ENCODE results near the gene PTPRG. TPM values are rescaled to one million over a fixed set of nuclear protein-coding genes. Genes with fewer than 3 reads are reported as not detected.

Gene PTPRG
- total RNA-seq, 1 experiment from 2014 or later, result 11.7 TPM

- intact Hi-C loops (cut with micrococcal nuclease; ENCODE audit: unreplicated experiment), result no loop called here
These were observed 162.8 kb downstream of the PTPRG start for GRCh38 chr3:61724183-61724582.

GRCh38 chr3:61724801-61725200 is 163.4 kb downstream of the PTPRG start:
- BruUV-seq (replicated peaks), result no TSS peak
- CTCF ChIA-PET, result no interaction called here
- no peak for TF ChIP-seq EZH2 (IDR thresholded peaks at IDR 0.05; ENCODE audit: borderline replicate concordance, low read depth, low read length, poor library complexity, severe bottlenecking)
- Histone ChIP-seq H3K4me3 (ENCODE audit: low read depth, low read length, poor library complexity, severe bottlenecking) (no peak overlapping the region), H3K36me3 (ENCODE audit: insufficient read depth, low read length, poor library complexity, severe bottlenecking) (no peaks in the 10 kb centered on the region), H3K27ac (ENCODE audit: low read depth, low read length, poor library complexity, severe bottlenecking) (no peak overlapping the region), H3K9me3 (ENCODE audit: low read depth, low read length, poor library complexity, severe bottlenecking) (no peaks in the 10 kb centered on the region), H3K4me1 (ENCODE audit: insufficient read depth, low read length, poor library complexity, severe bottlenecking) (no peaks in the 10 kb centered on the region), H3K27me3 (replicated peaks; ENCODE audit: insufficient read depth, low read depth, low read length, poor library complexity) (no peaks in the 10 kb centered on the region)
- no peak for DNase-seq (ENCODE audit: low spot score)
- POLR2A ChIA-PET (ENCODE audit: low non-redundant PET), result no interaction called here
- intact Hi-C loops (cut with micrococcal nuclease; ENCODE audit: unreplicated experiment), result no loop called here

More at GRCh38 chr3:61724183-61724582, 162.8 kb downstream of the PTPRG start:
- no peak for TF ChIP-seq EZH2 (IDR thresholded peaks at IDR 0.05; ENCODE audit: borderline replicate concordance, low read depth, low read length, poor library complexity, severe bottlenecking)
- TF ChIP-seq CTCF (conservative IDR thresholded peaks at IDR 0.05; ENCODE audit: low read depth, low read length), result no peak
- Histone ChIP-seq H3K9me3 (ENCODE audit: low read depth, low read length, poor library complexity, severe bottlenecking) (no peaks in the 10 kb centered on the region), H3K4me3 (ENCODE audit: low read depth, low read length, poor library complexity, severe bottlenecking) (no peak overlapping the region), H3K4me1 (ENCODE audit: insufficient read depth, low read length, poor library complexity, severe bottlenecking) (no peaks in the 10 kb centered on the region), H3K27me3 (replicated peaks; ENCODE audit: insufficient read depth, low read depth, low read length, poor library complexity) (no peaks in the 10 kb centered on the region), H3K27ac (ENCODE audit: low read depth, low read length, poor library complexity, severe bottlenecking) (no peak overlapping the region), H3K36me3 (ENCODE audit: insufficient read depth, low read length, poor library complexity, severe bottlenecking) (no peaks in the 10 kb centered on the region)
- BruUV-seq (replicated peaks), result no TSS peak
- CTCF ChIA-PET, result no interaction called here
- DNase-seq (ENCODE audit: low spot score), result no peak
- POLR2A ChIA-PET (ENCODE audit: low non-redundant PET), result no interaction called here

GRCh38 chr3:61725851-61726333 is 164.5 kb downstream of the PTPRG start:
- H3K4me1 ChIP-seq (ENCODE audit: insufficient read depth, low read length, poor library complexity, severe bottlenecking), result no peaks in the 10 kb centered on the region
- no peaks in the 10 kb centered on the region for H3K27me3 ChIP-seq (replicated peaks; ENCODE audit: insufficient read depth, low read depth, low read length, poor library complexity)
- intact Hi-C loops (cut with micrococcal nuclease; ENCODE audit: unreplicated experiment), result no loop called here
- ChIA-PET CTCF (no interaction called here), POLR2A (ENCODE audit: low non-redundant PET) (no interaction called here)
- no peaks in the 10 kb centered on the region for H3K36me3 ChIP-seq (ENCODE audit: insufficient read depth, low read length, poor library complexity, severe bottlenecking)
- DNase-seq (ENCODE audit: low spot score), result peak; percentile 2
- no peak overlapping the region for H3K4me3 ChIP-seq (ENCODE audit: low read depth, low read length, poor library complexity, severe bottlenecking)
- H3K27ac ChIP-seq (ENCODE audit: low read depth, low read length, poor library complexity, severe bottlenecking), result no peak overlapping the region
- no peak for TF ChIP-seq CTCF (conservative IDR thresholded peaks at IDR 0.05; ENCODE audit: low read depth, low read length)
- no peak for TF ChIP-seq EZH2 (IDR thresholded peaks at IDR 0.05; ENCODE audit: borderline replicate concordance, low read depth, low read length, poor library complexity, severe bottlenecking)
- BruUV-seq (replicated peaks), result no TSS peak
- H3K9me3 ChIP-seq (ENCODE audit: low read depth, low read length, poor library complexity, severe bottlenecking), result no peaks in the 10 kb centered on the region

GRCh38 chr3:61727435-61727834 is 166.1 kb downstream of the PTPRG start:
- no peaks in the 10 kb centered on the region for H3K4me1 ChIP-seq (ENCODE audit: insufficient read depth, low read length, poor library complexity, severe bottlenecking)
- H3K4me3 ChIP-seq (ENCODE audit: low read depth, low read length, poor library complexity, severe bottlenecking), result no peak overlapping the region
- intact Hi-C loops (cut with micrococcal nuclease; ENCODE audit: unreplicated experiment), result no loop called here
- BruUV-seq (replicated peaks), result no TSS peak
- no peaks in the 10 kb centered on the region for H3K36me3 ChIP-seq (ENCODE audit: insufficient read depth, low read length, poor library complexity, severe bottlenecking)
- POLR2A ChIA-PET (ENCODE audit: low non-redundant PET), result no interaction called here
- H3K27ac ChIP-seq (ENCODE audit: low read depth, low read length, poor library complexity, severe bottlenecking), result no peak overlapping the region
- DNase-seq (ENCODE audit: low spot score), result no peak
- no peak for TF ChIP-seq CTCF (conservative IDR thresholded peaks at IDR 0.05; ENCODE audit: low read depth, low read length)
- no peak for TF ChIP-seq EZH2 (IDR thresholded peaks at IDR 0.05; ENCODE audit: borderline replicate concordance, low read depth, low read length, poor library complexity, severe bottlenecking)
- H3K27me3 ChIP-seq (replicated peaks; ENCODE audit: insufficient read depth, low read depth, low read length, poor library complexity), result no peaks in the 10 kb centered on the region
- CTCF ChIA-PET, result no interaction called here
- no peaks in the 10 kb centered on the region for H3K9me3 ChIP-seq (ENCODE audit: low read depth, low read length, poor library complexity, severe bottlenecking)
